ENCODE measurements around the gene RBMS1. TPM values are rescaled to one million over a fixed set of nuclear protein-coding genes. Genes with fewer than 3 reads are reported as not detected.

RBMS1 gene
- total RNA-seq, 6 experiments from 2014 or later: 8.5 to 21.4 (median 14.3) TPM

DNA sequence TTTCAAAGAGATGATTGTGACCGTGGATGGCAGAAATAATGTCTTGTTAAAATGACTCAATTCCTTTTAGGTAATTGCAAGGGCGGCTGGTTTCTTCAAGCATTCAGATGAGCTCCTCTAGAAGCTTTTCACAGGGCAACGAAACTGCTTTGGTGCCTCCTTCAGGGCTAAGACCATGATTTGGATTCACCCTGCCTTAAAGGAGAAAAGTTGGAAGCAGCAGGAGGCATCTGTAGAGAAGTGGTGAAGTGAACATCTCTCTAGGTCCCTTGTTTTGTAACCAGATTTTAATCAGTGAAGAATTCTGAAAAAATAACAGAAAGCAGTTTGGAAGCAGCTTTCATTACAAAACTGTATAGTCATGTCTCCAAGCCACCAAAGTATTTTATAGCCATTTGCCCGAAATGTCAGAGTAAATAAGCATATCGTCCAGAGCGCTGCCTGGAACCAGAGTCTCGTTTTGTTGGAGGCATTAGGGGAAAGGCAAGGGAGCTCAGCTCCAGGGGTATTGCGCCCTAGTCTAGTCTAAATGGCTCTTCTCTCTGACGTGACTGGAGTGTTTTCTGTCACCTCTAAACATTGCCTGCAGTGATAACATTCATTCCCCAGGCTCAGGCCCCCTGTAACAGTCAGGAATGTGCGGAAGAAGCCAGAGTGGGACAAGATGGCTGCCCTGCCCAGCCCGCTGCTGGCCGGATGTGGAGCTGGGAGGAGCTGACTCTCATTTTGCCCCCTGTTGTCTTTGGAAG is 235.7 kb downstream of the RBMS1 start:
- H3K36me3 ChIP-seq: no peaks in the 10 kb centered on the region
- 86% methylated on average over 11 of the region's 12 CpGs for WGBS (ENCODE audit: insufficient coverage, low coverage, low lambda C conversion rate, missing lambda C conversion rate)
- intact Hi-C loops (cut with DNase I): no loop called here
- ATAC-seq (no peak), DNase-seq (no peak)
- peaks cover 0 to 14% (median 4%) of the 10 kb centered on the region in 4 donors for H3K4me1 ChIP-seq
- no peak overlapping the region for H3K4me3 ChIP-seq
- H3K27me3 ChIP-seq: no peaks in the 10 kb centered on the region
- no peaks in the 10 kb centered on the region for H3K9me3 ChIP-seq
- TF ChIP-seq, protein P1, sequence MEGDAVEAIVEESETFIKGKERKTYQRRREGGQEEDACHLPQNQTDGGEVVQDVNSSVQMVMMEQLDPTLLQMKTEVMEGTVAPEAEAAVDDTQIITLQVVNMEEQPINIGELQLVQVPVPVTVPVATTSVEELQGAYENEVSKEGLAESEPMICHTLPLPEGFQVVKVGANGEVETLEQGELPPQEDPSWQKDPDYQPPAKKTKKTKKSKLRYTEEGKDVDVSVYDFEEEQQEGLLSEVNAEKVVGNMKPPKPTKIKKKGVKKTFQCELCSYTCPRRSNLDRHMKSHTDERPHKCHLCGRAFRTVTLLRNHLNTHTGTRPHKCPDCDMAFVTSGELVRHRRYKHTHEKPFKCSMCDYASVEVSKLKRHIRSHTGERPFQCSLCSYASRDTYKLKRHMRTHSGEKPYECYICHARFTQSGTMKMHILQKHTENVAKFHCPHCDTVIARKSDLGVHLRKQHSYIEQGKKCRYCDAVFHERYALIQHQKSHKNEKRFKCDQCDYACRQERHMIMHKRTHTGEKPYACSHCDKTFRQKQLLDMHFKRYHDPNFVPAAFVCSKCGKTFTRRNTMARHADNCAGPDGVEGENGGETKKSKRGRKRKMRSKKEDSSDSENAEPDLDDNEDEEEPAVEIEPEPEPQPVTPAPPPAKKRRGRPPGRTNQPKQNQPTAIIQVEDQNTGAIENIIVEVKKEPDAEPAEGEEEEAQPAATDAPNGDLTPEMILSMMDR (IDR thresholded peaks at IDR 0.05): no peak
- TF ChIP-seq POLR2A (IDR thresholded peaks at IDR 0.05): no peak
- no peak overlapping the region for H3K27ac ChIP-seq

DNA sequence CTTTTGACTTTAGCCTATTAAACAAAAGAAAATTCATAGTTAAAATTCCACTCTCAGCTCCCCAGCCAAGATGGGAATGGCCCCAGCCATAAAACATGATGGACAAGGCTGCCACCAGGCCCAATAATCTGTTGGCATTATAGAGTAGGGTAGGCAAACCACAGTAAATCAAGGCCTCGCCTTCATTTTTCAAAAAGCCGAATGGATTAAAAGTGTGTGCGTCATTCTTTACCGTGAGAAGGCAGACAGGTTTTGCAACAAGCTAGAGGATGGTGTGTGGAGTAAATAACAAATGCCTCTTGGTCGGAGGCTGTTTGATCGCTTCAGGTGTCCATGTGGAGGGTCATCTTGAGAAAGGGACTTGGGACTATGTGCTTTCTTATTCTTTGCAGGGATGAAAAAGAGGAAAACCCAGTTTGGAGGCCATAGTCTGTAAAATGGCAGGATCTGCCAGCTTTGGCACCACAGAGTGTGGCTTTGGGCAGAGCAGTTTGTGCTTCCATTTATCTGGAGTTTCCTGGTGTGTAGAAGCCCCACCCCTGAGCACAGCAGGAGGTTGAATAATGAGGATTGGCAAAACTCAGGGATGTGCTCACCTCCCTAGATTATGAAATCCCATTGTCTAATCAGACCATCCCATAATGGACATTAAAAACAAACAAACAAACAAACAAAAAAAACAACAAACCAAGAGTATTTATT is 236.4 kb downstream of the RBMS1 start:
- Histone ChIP-seq H3K36me3 (no peaks in the 10 kb centered on the region), H3K27me3 (no peaks in the 10 kb centered on the region), H3K4me3 (no peak overlapping the region), H3K4me1 (peaks cover 0 to 20% (median 4%) of the 10 kb centered on the region in 4 donors), H3K27ac (no peak overlapping the region), H3K9me3 (no peaks in the 10 kb centered on the region)
- WGBS (ENCODE audit: insufficient coverage, low coverage, low lambda C conversion rate, missing lambda C conversion rate): 93% methylated on average over 6 of the region's 6 CpGs
- ATAC-seq: no peak
- no peak for DNase-seq
- intact Hi-C loops (cut with DNase I): no loop called here
- TF ChIP-seq POLR2A (IDR thresholded peaks at IDR 0.05): no peak
- TF ChIP-seq, protein P1 (IDR thresholded peaks at IDR 0.05): no peak

DNA sequence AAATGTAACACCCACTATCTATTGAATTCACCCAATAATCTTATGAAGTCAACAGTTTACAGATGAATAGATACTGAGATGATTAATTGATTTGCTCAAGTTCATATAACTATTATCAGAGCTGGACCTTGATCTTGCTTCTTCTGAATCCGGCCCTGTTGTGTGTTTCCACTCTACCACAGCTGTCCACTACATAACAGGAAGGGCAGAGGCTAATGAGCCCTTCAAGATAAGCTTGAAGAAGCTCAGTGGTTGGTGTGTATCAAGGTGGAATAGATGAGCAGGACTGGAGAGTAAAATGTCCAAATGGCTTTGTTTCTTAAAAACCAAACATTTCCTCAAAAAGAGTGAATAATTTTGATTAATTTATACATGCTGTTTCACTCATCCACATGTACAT is 237.1 kb downstream of the RBMS1 start:
- Histone ChIP-seq H3K27ac (no peak overlapping the region), H3K9me3 (no peaks in the 10 kb centered on the region), H3K36me3 (no peaks in the 10 kb centered on the region), H3K4me1 (peaks cover 0 to 20% (median 4%) of the 10 kb centered on the region in 4 donors), H3K27me3 (no peaks in the 10 kb centered on the region), H3K4me3 (no peak overlapping the region)
- DNase-seq (no peak), ATAC-seq (no peak)
- TF ChIP-seq, protein P1 (IDR thresholded peaks at IDR 0.05): no peak
- no peak for TF ChIP-seq POLR2A (IDR thresholded peaks at IDR 0.05)
- 18% methylated on average over 1 of the region's 1 CpG for WGBS (ENCODE audit: insufficient coverage, low coverage, low lambda C conversion rate, missing lambda C conversion rate)
- intact Hi-C loops (cut with DNase I): no loop called here

DNA sequence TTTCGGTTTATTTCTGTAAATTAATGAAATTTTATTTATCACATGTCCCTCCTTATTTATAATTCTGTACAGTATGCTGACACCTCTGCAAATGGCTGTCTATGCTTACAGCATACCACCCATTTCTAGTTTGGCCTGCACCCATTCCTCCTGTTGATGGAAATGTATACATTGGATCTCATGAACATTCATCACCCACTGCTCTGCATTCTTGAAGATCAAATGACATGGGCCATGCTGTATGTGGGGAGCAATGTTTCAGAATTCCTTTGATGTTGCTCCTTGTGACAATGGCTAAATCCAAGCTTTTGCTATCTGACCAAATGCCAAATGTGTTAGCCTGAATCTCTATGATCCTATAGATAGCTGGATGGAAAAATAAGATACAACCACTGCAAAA is 238.2 kb downstream of the RBMS1 start:
- ATAC-seq: no peak
- WGBS (ENCODE audit: insufficient coverage, low coverage, low lambda C conversion rate, missing lambda C conversion rate): 100% methylated on average over 1 of the region's 1 CpG
- TF ChIP-seq POLR2A (IDR thresholded peaks at IDR 0.05): no peak
- TF ChIP-seq, protein P1 (IDR thresholded peaks at IDR 0.05): no peak

More for the DNA sequence above, 238.2 kb downstream of the RBMS1 start:
- H3K4me1 ChIP-seq: peaks cover 0 to 20% (median 4%) of the 10 kb centered on the region in 4 donors
- H3K4me3 ChIP-seq: no peak overlapping the region
- H3K27ac ChIP-seq: no peak overlapping the region
- H3K36me3 ChIP-seq: no peaks in the 10 kb centered on the region
- H3K27me3 ChIP-seq: no peaks in the 10 kb centered on the region
- no peaks in the 10 kb centered on the region for H3K9me3 ChIP-seq
- DNase-seq: no peak
- intact Hi-C loops (cut with DNase I): no loop called here

Measured in right lobe of liver (tissue), 6 donors.